ACC112 (cell line): ENCODE results near the gene ACTN1.

Source experiments
- H2AFZ ChIP-seq: fragments of 200-600 bp; sonication (generic); one replicate; pipeline ENCODE4 v1.6.0; 2017; ENCODE audit warnings: antibody characterized with exemption, low read length; ENCODE audit not compliant: unreplicated experiment
- H3K27ac ChIP-seq: fragments of 200-600 bp; sonication (generic); 2 replicates; pipeline ENCODE4 v1.5.1; 2014; ENCODE audit warnings: low read depth, mild to moderate bottlenecking, antibody characterized with exemption, low read length, moderate library complexity
- H3K27me3 ChIP-seq: fragments of 200-600 bp; sonication (generic); 2 replicates; pipeline ENCODE4 v1.6.1; 2014; ENCODE audit warnings: mild to moderate bottlenecking, antibody characterized with exemption, low read length, moderate library complexity, mixed read lengths; ENCODE audit not compliant: insufficient read depth
- H3K36me3 ChIP-seq: fragments of 200-600 bp; sonication (generic); 2 replicates; pipeline ENCODE4 v1.6.1; 2016; ENCODE audit warnings: mild to moderate bottlenecking, antibody characterized with exemption, low read length, moderate library complexity, mixed read lengths; ENCODE audit not compliant: insufficient read depth
- H3K4me1 ChIP-seq: fragments of 200-600 bp; sonication (generic); one replicate; pipeline ENCODE4 v1.6.1; 2016; ENCODE audit warnings: low read length, mixed read lengths; ENCODE audit not compliant: insufficient read depth, unreplicated experiment, control insufficient read depth
- H3K4me3 ChIP-seq: fragments of 200-600 bp; sonication (generic); 2 replicates; pipeline ENCODE4 v1.5.1; 2014; ENCODE audit warnings: mild to moderate bottlenecking, low read depth, low read length
- H3K79me2 ChIP-seq: fragments of 200-600 bp; sonication (generic); one replicate; pipeline ENCODE4 v1.6.0; 2016; ENCODE audit warnings: low read length; ENCODE audit not compliant: control insufficient read depth, unreplicated experiment, insufficient read depth

ACTN1 gene

GRCh38 chr14:68902357-68902756, 76.7 kb downstream of the ACTN1 start:
- H3K36me3 ChIP-seq: peaks cover 46% of the 10 kb centered on the region; the same call in 1 of the 2 replicates

DNA sequence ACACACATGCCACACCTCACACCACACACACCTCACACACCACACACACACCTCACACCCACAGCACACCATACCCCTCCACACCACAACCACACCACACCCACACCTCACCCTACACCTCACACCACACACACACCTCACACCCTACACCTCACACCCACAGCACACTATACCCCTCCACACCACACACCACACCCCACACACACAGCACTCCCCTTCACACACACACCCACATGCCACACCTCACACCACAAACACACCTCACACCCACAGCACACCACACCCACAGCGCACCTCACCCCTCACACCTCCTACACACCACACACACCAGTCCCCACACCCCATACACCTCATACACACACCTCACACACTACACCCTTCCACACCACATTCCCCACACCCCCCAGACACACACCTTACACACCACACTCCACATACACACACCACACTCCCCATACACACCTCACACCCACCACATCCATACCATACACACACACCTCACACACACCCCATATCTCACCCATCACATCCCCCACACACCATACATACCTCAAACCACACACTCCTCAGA, 80.0 kb downstream of the ACTN1 start:
- peaks cover 12% of the 10 kb centered on the region for H3K79me2 ChIP-seq
- H3K27ac ChIP-seq: no peak overlapping the region
- H2AFZ ChIP-seq: no peak overlapping the region
- H3K36me3 ChIP-seq: peaks cover 35% of the 10 kb centered on the region; the same call in 1 of the 2 replicates
- H3K4me1 ChIP-seq: peaks cover 22% of the 10 kb centered on the region
- no peaks in the 10 kb centered on the region for H3K27me3 ChIP-seq
- H3K4me3 ChIP-seq: no peak overlapping the region

More at GRCh38 chr14:68902357-68902756, 76.7 kb downstream of the ACTN1 start:
- no peaks in the 10 kb centered on the region for H3K27me3 ChIP-seq
- no peak overlapping the region for H3K4me3 ChIP-seq
- peaks cover 21% of the 10 kb centered on the region for H3K79me2 ChIP-seq
- no peak overlapping the region for H3K27ac ChIP-seq
- H2AFZ ChIP-seq: no peak overlapping the region
- H3K4me1 ChIP-seq: no peaks in the 10 kb centered on the region

GRCh38 chr14:68898248-68899032, 80.7 kb downstream of the ACTN1 start:
- Histone ChIP-seq H3K79me2 (peaks cover 9% of the 10 kb centered on the region), H3K36me3 (peaks cover 30% of the 10 kb centered on the region; the same call in 1 of the 2 replicates), H2AFZ (no peak overlapping the region), H3K27me3 (no peaks in the 10 kb centered on the region), H3K4me1 (peaks cover 29% of the 10 kb centered on the region), H3K4me3 (no peak overlapping the region), H3K27ac (no peak overlapping the region)

- peaks cover 5% of the 10 kb centered on the region for H3K79me2 ChIP-seq
- peaks cover 36% of the 10 kb centered on the region for H3K4me1 ChIP-seq
- no peak overlapping the region for H2AFZ ChIP-seq
- H3K4me3 ChIP-seq: no peak overlapping the region
- no peaks in the 10 kb centered on the region for H3K27me3 ChIP-seq
- H3K36me3 ChIP-seq: peaks cover 27% of the 10 kb centered on the region; the same call in 1 of the 2 replicates
- no peak overlapping the region for H3K27ac ChIP-seq
Observed at GRCh38 chr14:68897559-68898155, 81.4 kb downstream of the ACTN1 start.

DNA sequence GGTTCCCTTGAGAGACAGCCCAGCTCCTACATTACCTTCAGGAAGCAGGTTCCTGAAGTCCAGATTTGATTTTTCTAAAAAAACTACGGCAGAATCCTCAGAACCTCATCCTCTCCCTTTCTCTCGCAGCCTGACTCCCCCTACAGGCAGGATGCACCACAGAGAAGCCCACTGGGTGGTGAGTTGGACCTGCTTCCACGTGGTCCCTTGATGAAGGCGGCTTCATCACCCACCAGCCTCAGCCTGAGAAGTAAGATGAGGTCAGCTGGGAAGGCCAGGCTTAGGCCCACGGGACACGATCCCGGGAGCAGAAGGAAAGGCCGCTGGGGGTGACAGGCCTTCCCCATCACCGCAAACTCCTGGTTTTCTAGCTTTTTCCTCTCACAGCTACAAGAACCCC, 83.0 kb downstream of the ACTN1 start:
- peaks cover 21% of the 10 kb centered on the region; the same call in 1 of the 2 replicates for H3K36me3 ChIP-seq

GRCh38 chr14:68894802-68895703, 84.0 kb downstream of the ACTN1 start:
- Histone ChIP-seq H3K79me2 (peaks cover 2% of the 10 kb centered on the region), H3K27me3 (no peaks in the 10 kb centered on the region), H3K4me3 (no peak overlapping the region), H3K4me1 (peaks cover 44% of the 10 kb centered on the region), H2AFZ (no peak overlapping the region), H3K36me3 (peaks cover 11% of the 10 kb centered on the region; the same call in 1 of the 2 replicates), H3K27ac (peak overlapping the region; percentile 73)

More for the DNA sequence above, 83.0 kb downstream of the ACTN1 start:
- peaks cover 2% of the 10 kb centered on the region for H3K79me2 ChIP-seq
- peak overlapping the region; percentile 73; the same call in 1 of the 2 replicates for H3K27ac ChIP-seq
- H3K4me3 ChIP-seq: no peak overlapping the region
- H3K27me3 ChIP-seq: no peaks in the 10 kb centered on the region
- H3K4me1 ChIP-seq: peaks cover 44% of the 10 kb centered on the region
- H2AFZ ChIP-seq: no peak overlapping the region

DNA sequence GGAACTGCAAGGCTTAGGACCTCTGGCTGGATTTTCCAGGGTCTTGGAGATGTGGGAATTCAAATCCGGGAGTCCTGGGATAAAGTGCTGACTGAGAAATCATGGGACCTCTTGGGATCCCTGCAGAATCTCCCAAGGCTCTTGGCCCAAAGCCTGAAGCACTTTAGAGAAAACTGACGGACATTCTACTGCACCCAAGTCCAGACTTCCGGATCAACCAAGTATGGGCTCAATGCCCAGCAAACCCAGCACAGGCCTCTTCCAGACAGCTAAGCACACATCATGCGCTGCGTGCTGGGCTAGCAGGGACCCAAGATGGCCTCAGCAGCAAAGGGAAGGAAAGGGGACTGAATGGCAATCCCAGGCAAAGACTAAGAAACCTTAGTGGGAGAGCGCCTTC, 85.0 kb downstream of the ACTN1 start:
- peaks cover 44% of the 10 kb centered on the region for H3K4me1 ChIP-seq
- H3K27me3 ChIP-seq: no peaks in the 10 kb centered on the region
- peaks cover 2% of the 10 kb centered on the region for H3K79me2 ChIP-seq
- peaks cover 16% of the 10 kb centered on the region for H3K36me3 ChIP-seq
- peak overlapping the region; percentile 73 for H3K27ac ChIP-seq
- H3K4me3 ChIP-seq: no peak overlapping the region
- no peak overlapping the region for H2AFZ ChIP-seq

DNA sequence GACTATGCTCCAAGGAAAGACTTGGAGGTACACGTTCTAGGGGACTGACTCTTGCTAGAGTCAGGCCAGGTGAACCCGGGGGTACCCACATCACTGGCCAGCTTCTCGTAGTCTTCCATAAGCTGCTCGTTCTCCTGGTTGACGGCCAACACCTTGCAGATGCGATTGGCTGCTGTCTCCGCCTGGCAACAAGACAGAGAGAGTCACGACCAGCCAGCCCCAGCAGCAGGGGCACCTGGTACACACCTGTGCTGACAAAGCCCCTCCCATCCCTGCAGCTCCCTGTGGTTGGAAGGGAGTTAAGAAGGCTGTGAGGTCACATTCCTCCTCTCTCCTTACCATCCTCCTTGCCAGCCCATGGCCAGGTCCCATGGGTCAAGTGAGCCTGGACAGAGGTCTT, 85.5 kb downstream of the ACTN1 start:
- H2AFZ ChIP-seq: no peak overlapping the region
- peaks cover 20% of the 10 kb centered on the region for H3K36me3 ChIP-seq
- peaks cover 2% of the 10 kb centered on the region for H3K79me2 ChIP-seq

GRCh38 chr14:68892961-68893360, 86.1 kb downstream of the ACTN1 start:
- Histone ChIP-seq H3K36me3 (peaks cover 20% of the 10 kb centered on the region), H3K27me3 (no peaks in the 10 kb centered on the region), H3K79me2 (peaks cover 2% of the 10 kb centered on the region), H3K27ac (peak overlapping the region; percentile 73), H3K4me1 (peaks cover 44% of the 10 kb centered on the region), H2AFZ (no peak overlapping the region), H3K4me3 (no peak overlapping the region)

More for the DNA sequence above, 85.5 kb downstream of the ACTN1 start:
- Histone ChIP-seq H3K4me1 (peaks cover 44% of the 10 kb centered on the region), H3K27ac (peak overlapping the region; percentile 73), H3K4me3 (no peak overlapping the region), H3K27me3 (no peaks in the 10 kb centered on the region)
